NCI-H1092 treated with DMSO at 0.1 percent for 48 hours (cell line): ENCODE data around the gene FGF14.

Experiments used
- DNase-seq: peaks from one replicate; lab custom pipeline; 2025; lab: John Stamatoyannopoulos, UW

The FGF14 gene

DNA sequence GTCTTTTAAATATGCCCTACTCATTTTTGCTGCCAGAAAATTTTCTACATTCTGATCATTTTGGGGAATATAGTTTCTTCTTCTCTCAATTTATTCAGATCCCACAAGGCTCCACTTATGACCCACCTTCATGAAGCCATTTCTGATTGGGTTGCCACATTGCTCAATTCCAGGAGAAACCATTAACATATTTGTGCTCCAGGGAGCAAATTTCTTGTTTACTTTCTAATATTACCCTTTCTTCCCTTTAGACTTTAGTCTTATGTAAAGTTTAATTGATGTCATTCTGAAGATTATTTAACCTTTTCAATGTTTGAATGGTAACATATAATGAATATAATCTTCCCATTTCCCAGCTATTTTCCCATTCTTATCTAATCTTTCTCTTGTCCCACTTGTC is 617.5 kb downstream of the FGF14 start:
- no peak for DNase-seq

DNA sequence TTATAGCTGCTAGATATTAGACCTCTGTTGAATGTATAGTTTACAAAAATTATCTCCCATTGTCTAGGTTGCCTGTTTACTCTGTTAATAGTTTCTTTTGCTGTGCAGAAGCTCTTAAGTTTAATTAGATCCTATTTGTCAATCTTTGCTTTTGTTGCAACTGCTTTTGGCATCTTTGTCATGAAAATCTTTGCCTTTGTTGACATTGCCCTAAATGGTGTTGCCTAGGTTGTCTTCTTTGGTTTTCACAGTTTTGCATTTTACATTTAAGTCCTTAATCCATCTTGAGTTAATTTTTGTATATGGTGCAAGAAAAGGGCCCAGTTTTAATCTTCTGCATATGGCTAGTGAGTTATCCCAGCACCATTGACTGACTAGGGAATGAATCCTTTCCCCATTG is 618.3 kb downstream of the FGF14 start:
- no peak for DNase-seq

GRCh38 chr13:101780211-101780610 is 621.6 kb downstream of the FGF14 start:
- no peak for DNase-seq

DNA sequence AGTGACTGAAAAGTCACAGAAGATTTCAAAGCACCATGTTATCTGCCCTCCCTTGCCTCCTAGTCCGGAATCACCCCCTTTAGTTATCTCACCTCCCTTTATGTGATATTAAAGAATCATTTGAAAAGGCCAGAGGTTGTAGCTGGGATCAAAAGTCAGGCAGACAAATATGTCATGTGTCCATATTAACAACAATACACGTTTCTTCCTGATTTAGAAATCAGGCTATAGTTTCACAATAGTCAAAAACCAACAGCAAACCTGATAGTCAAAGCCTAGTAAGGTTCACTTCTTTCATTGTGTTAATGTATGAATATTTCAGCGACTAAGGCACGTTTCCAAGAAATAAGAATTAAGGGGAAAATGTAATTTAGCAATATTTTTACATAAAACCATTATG is 622.7 kb downstream of the FGF14 start:
- no peak for DNase-seq

GRCh38 chr13:101775267-101775666 is 626.6 kb downstream of the FGF14 start:
- DNase-seq = no peak

- no peak for DNase-seq
Observed at GRCh38 chr13:101774393-101774792, 627.5 kb downstream of the FGF14 start.

DNA sequence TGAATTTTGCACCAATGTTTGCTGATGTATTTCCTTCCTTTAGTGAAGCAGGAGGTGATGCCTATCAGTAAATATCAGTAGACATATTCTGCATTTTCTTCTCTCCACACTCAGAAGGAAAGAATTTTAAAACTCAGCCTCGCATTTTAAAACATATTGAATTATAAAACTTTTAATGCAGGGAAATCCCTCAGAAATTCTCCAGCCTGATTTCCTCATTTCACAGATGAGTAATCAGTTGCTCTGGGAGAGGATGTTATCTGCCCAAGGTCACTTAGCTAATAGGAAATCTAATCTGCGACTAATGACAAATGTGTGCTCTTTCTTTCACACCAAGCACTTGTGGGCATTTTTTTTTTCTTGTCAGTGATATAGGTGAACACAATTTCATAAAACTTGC is 628.8 kb downstream of the FGF14 start:
- no peak for DNase-seq

GRCh38 chr13:101767131-101767530 is 634.7 kb downstream of the FGF14 start:
- peak; percentile 20 for DNase-seq

DNA sequence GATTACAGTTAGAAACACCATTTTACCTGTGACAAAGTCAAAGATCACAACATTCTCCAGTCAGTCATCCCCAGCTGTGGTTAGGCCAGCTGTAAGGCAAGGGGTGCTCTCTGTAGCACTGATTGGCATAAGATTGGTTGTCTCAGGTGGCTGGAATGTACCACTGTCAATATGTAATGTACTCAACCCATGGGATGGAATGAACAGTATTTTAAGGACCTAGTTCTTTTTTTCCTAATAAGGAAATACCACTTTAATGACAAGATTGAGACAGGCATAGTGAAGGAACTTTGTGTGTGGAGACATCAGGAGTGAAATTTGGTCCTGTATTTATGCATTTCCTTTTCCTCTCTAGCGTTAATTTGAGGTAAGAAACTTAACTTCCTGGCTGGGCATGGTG is 638.7 kb downstream of the FGF14 start:
- no peak for DNase-seq

DNA sequence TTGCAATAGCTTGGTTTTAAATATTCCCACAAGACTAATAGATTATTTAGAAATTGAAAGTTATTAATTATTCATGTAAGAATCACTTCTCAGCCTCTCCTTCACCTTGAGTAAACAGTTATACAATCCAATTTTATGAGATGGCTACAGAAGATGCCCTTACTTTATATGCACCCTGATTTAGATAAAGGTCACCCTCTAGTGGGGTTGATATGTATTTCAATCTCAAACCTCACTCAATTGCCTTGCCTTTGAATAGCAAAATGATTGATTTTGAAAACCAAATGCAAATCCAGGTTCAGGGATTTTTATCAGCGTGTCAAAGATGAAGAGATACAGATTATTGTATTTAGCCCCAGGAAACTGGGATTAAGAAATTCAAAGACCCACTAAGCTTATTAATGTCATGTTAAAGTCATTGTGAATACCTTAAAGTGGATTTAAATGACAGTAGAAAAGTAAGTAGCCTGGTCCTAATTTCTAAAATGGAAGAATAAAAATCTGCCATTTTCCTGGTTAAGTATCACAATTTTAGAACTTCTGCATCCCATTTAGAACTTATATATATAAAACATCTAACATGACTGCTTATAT is 644.3 kb downstream of the FGF14 start:
- DNase-seq = peak; percentile 78

DNA sequence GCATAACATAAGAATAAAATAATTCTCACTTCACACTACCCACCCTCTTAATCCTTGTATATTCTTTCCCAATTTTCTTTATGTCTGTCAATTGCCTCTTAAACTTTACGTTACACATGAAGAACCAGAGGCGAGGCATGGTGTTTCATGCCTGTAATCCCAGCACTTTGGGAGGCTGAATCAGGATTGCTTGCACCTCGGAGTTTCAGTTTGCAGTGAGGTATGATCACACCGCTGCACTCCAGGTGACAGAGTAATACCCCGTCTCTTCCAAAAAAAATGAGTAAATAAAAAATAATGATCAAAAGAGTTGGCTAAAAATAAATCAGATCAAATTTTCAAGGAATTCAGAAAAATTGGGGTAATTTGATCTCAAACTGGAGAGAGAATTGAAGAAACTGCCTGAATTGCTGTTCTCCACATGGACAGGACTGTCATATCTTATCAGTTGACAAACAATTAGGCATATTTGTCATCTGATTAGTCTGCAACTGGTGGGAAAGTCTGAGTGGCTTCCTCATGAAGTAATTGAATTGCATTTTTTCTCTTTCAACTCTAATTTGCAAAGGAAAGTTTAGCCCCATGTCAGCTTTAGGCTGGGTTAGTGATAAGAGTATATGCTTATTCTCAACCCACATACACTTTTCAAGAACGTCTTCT is 646.5 kb downstream of the FGF14 start:
- no peak for DNase-seq

DNA sequence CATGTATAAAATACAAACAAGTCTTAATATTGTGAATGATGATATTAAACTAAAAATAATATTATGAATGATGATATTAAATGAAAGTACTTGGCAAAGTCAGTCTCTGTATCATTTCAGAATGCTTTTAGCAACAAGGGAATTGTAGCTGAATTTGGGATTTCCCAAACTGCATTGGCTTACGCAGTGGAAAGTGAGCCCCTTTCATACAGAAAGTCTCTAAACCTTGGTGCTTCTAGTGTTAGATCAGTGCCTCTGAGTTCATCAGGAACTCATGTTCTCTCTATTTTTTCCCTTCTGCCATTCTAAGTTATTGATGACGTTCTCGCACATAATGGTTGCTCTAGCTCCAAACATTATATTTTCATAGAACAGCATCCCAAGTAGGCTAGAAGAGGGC is 649.4 kb downstream of the FGF14 start:
- no peak for DNase-seq

DNA sequence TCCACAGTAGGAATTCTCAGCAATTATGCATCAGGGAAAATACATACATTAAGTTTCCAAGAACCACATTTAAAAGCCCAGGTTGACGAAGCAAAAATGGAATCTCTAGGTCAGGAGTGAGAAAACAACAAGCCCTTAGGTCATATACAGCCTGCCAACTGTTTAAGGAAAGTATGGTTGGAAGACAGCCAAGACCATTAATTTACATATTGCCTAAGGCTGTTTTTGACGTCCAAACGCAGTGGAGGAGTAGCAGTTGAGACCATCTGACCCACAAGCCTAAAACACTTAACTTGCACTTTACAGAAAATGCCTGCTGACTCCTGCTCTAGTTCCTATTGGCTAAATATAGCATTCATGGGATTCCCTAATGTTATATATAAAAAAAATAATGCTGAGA is 650.4 kb downstream of the FGF14 start:
- DNase-seq = peak; percentile 66

- DNase-seq = no peak
Observed at GRCh38 chr13:101749584-101749983, 652.3 kb downstream of the FGF14 start.

GRCh38 chr13:101747039-101747438 is 654.8 kb downstream of the FGF14 start:
- no peak for DNase-seq

GRCh38 chr13:101746513-101746912 is 655.3 kb downstream of the FGF14 start:
- no peak for DNase-seq

DNA sequence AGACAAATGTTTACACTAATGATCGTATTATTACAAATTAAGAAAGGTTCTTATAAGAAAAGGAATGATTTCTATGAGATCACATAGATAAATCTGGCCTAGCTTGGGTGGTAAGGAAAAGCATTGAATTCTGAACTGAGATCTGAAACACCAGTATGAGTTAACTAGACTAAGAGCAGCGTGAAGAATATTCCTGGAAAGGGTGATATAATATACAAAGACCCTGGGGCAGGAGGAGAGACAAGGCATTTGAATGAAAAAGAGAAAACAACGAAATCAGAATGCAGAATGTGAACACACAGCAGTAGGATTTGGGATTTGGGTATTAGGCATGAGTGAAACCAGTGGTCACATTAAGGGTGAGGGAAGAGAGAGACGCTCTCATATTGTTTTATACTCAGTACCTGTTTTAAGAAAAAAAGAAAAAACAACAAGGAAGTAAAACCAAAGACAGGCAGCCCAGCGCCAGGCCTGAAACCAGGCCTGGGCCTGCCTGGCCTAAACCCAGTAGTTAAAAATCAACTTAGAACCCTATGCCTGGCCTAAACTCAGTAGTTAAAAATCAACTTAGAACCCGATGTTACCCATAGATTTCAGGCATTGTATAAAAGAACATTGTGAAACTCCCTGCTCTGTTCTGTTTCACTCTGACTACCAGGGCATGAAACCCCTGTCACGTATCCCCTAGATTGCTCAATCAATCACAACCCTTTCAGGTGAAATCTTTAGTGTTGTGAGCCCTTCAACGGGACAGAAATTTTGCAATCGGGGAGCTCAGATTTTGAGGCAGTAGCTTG is 662.3 kb downstream of the FGF14 start:
- no peak for DNase-seq

- no peak for DNase-seq
Observed at GRCh38 chr13:101738336-101738735, 663.5 kb downstream of the FGF14 start.

DNA sequence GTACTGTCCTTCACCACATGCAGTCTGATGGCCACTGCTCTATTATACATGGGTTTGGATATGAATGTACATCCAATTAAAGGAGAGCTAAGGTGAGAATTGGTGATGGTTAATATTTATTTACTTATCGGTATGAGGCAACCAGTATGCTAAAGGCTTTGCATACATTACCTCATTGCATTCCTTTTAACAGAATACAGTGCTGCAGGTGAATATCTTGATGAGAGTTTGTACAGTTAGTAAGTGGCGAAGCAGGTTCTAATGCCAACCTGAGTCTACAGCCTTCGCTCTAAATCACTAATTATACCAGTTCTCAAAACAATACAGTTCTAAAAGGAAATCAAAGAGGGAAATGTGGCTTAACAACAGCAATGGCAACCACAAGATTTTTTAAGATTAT is 665.3 kb downstream of the FGF14 start:
- DNase-seq = no peak

- no peak for DNase-seq
Observed at GRCh38 chr13:101730420-101731000, 671.3 kb downstream of the FGF14 start.

- DNase-seq = no peak
Observed at GRCh38 chr13:101728615-101729014, 673.2 kb downstream of the FGF14 start.

GRCh38 chr13:101728021-101728420 is 673.8 kb downstream of the FGF14 start:
- DNase-seq = no peak

GRCh38 chr13:101727118-101727517 is 674.7 kb downstream of the FGF14 start:
- no peak for DNase-seq
